Left lobe of liver (tissue), 2 donors: ENCODE measurements around the gene STYX. TPM values are rescaled to one million over a fixed set of nuclear protein-coding genes. Genes with fewer than 3 reads are reported as not detected.

Source experiments
- ATAC-seq: fragments of 200-7000 bp; cut with Tn5 transposase; one replicate; pipeline ENCODE4 v1.9.1; 2020; ENCODE audit warnings: mild to moderate bottlenecking, moderate library complexity
- DNase-seq: peaks from one replicate; pipeline ENCODE4 v3.0.0-alpha.2; 2020; ENCODE audit warnings: low spot score
- total RNA-seq: library from RNA; stranded (reverse); gene quantifications from one replicate; pipeline ENCODE4 v1.2.1, GENCODE V29; 2021
- donor health status: DM: no; HTN: no; CAD: no; lungs with moderate emphysema.
- donor health status: DM: no; HTN: yes; CAD: no.

Gene STYX
- total RNA-seq, 1 donor from 2014 or later, result 11.5 TPM

- DNase-seq (no peak), ATAC-seq (no peak)
Measured at GRCh38 chr14:52783206-52783605, 53.2 kb downstream of the STYX start.

DNA sequence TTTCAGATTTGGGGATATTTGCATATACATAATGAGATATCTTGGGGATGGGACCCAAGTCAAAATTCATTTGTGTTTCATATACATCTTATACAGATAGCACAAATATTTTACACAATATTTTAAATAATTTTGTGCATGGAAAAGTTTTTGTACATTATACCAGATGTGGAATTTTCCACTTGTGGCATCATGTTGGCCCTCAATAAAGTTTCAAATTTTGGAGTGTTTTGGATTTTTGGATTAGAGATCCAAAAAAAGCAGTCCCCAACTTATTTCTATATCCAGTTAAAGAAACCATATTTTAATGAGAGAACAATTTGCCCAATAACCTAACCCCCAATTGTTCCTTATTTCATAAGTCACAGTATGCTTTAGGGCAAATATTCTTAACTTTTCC, 56.9 kb downstream of the STYX start:
- DNase-seq (no peak), ATAC-seq (no peak)

GRCh38 chr14:52789118-52789517, 59.2 kb downstream of the STYX start:
- ATAC-seq, result no peak
- DNase-seq, result no peak

DNA sequence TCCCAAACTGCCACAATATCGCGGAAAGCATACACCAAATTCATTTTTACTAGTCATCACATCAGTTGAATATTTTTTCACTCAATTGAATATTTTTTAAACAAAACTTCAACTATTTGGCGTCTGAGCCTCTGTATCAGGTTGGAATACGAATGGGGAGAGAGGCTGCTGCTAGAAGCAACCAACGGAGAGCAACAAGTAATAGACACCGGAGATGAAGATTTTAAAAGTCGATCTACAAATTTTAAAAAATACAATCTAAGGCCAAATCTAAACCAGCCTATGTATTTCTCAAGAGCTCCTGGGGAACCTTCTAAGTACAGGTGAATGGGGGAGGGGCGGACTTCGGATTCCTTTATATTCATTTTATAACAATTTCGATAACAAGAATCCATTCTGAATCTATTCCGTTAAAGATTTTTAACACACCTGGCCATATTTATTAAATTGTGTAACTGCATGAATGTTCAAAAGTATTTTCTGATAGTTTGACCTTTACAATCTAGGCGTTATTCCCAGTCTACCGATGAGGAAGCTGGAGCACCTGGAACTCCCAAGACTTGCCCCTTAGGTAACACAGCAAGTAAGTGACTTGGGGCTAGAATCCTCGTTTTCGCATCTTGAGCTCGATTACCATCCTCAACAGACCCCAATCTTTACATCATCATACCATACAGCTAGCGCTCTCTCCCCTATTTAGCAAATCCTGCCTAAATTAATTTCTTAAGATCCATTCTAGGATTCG, 60.2 kb downstream of the STYX start:
- ATAC-seq (no peak), DNase-seq (no peak)

GRCh38 chr14:52790756-52791222, 60.8 kb downstream of the STYX start:
- no peak for ATAC-seq

GRCh38 chr14:52791223-52792096, 61.5 kb downstream of the STYX start, which contains the start of gene GNPNAT1:
Gene GNPNAT1, minus strand, starts transcription at chr14:52791607. Its CDS starts 6,957 bp downstream, at chr14:52784650.
- ATAC-seq (peak; percentile 90), DNase-seq (peak; percentile 95)

More at GRCh38 chr14:52790756-52791222, 60.8 kb downstream of the STYX start:
- no peak for DNase-seq

GRCh38 chr14:52792097-52792415, 62.1 kb downstream of the STYX start:
- DNase-seq (no peak), ATAC-seq (no peak)

DNA sequence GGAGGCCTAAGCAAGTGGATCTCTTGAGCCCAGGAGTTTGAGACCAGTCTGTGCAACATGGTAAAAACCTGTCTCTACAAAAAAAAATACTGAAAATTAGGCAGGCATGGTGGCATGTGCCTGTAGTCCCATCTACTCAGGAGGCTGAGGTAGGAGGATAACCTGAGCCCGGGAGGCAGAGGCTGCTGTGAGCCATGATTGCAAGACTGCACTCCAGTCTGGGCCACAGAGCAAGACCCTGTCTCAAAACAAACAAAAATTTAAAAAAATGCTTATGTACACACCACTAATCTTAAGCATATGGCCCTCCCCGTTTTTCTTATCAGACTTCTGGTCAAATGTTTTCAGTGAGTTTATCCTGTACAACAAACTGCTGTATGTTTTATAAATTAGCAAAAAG, 63.1 kb downstream of the STYX start:
- DNase-seq (no peak), ATAC-seq (no peak)

DNA sequence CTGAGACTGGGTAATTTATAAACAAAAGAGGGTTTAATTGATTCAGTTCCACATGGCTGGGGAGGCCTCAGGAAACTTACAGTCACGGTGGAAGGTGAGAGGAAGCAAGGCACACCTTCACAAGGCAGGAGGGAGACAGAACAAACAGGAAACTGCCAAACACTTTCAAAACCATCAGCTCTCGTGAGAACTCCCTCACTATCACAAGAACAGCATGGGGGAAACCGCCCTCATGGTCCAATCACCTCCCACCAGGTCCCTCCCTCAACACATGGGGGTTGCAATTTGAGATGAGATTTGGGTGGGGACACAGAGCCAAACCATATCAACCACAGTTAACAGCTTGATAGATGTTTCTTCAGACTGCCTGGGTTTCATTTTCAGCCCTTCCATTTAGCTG, 67.7 kb downstream of the STYX start:
- ATAC-seq (no peak), DNase-seq (no peak)

DNA sequence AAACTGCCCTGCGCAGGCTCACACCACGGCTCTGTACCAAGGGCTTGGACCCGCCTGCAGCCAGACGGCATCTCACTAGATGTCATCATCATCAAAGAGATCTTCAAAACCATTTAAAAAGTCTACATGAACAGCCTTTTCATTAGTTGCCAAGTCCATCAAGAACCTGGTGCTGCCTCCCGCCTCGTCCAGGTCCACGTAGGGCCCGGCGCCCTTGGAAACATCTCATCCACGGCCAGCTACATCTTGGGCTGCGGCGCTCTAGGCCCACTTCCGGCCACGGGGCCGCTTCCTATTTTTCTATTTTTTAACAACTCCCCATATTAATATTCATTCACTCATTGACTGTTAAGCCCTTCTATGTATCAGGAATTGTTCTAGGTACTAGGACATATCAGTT, 68.9 kb downstream of the STYX start:
- DNase-seq (no peak), ATAC-seq (no peak)

- DNase-seq (no peak), ATAC-seq (no peak)
Measured at GRCh38 chr14:52801014-52801712, 71.2 kb downstream of the STYX start.

GRCh38 chr14:52802597-52802996, 72.6 kb downstream of the STYX start:
- ATAC-seq, result no peak
- DNase-seq, result no peak

DNA sequence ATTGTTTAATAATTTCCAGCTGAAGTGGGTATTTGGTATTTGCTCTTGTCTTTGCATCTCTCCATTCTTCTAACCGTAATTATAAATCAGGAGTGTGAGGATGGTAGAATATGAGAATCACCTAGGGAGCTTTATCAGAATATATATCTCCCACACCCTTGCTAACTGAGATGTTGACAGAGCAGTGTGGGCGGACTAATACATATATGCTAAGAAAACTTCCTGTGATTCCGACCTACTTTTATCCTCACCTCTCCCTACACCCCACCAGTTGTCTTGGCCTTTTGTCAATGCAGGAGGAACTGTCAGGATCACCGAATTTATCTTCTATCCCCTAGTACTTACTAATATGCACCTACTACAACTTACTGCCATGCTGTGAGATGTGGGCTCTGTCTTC, 76.1 kb downstream of the STYX start:
- DNase-seq, result no peak
- no peak for ATAC-seq

- DNase-seq, result no peak
- ATAC-seq, result no peak
Measured at GRCh38 chr14:52808101-52808500, 78.1 kb downstream of the STYX start.

DNA sequence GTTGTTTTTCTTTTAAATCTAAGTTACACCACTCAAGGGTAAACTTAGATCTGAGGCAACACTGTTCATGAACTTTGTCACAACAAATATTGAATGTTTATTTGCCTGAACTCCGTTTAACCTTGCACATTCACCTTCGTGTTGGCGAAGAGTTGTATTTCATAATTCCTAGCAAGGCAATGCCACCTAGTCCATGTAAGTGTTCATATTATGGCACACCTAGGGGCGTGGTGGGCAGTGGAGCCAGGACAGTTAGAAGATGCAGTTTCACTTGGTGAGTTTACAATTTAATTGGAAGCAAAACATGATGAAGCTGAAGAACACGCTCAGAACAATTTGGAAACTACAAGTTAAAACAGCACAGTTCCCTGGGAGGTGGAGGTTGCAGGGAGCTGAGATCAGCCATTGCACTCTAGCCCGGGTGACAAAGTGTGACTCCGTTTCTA, 91.9 kb downstream of the STYX start:
- ATAC-seq, result peak; percentile 93
- DNase-seq, result peak; percentile 78

- no peak for ATAC-seq
- no peak for DNase-seq
Measured at GRCh38 chr14:52824462-52824861, 94.5 kb downstream of the STYX start.

Other genes with a start within 250 kb of the STYX start
- gene TXNDC16, start 177.7 kb upstream of the STYX start, total RNA-seq, result 2.9 TPM
- 0.23 TPM for gene GPR137C, start 177.3 kb upstream of the STYX start, total RNA-seq
- 40.5 TPM for gene ERO1A, start 34.6 kb upstream of the STYX start, total RNA-seq
- gene PSMC6, start 23.0 kb upstream of the STYX start, total RNA-seq, result 34.7 TPM
- 36.7 TPM for gene GNPNAT1, start 61.4 kb downstream of the STYX start, total RNA-seq
- gene FERMT2, start 220.9 kb downstream of the STYX start, total RNA-seq, result 61.5 TPM